CD4-positive, alpha-beta T cell treated with Interleukin-4 for 1 hour (primary cell): ENCODE data around the gene HELZ.
"Not testable (repeated sequence)": the region's sequence is repeated elsewhere in the genome, so short reads cannot be mapped to it uniquely, and the experiment has no call there.

Experiments
- DNase-seq, 2 donors: peaks; one replicate each; pipeline ENCODE4 v3.0.0-alpha.2; 2020 to 2022

Gene HELZ

DNA sequence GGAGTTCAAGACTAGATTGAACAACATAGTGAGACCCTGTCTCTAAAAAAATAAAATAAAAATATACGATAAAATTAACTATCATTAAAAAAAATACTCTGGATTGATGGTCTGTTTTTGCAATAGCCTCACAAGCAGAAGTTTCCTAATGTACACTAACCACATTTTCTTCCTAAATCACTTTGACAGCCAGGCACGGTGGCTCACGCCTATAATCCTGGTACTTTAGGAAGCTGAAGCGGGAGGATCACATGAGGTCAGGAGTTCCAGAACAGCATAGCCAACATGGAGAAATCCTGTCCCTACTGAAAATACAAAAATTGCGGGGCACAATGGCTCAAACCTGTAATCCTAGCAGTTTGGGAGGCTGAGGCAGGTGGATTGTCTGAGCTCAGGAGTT, 64.7 kb downstream of the HELZ start:
- DNase-seq, result no peak

DNA sequence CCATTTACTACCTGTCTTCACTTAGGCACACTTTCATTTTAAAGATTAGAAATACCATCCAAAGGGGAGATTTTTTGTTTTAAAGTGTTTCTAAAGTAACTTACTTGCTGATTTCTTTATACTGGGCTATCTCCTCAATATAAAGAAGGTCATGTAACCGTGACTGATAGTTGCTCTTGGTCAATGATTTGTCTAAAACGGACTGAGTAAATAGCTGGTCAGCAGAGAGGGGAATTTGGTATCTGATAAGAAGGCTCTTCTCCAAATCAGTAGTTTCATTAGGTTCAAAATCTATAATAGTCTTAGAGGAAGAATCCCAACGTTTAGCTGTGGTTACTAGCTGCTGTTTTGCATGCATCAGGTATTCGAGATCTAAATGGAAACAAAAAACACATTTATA, 66.4 kb downstream of the HELZ start:
- no peak for DNase-seq

DNA sequence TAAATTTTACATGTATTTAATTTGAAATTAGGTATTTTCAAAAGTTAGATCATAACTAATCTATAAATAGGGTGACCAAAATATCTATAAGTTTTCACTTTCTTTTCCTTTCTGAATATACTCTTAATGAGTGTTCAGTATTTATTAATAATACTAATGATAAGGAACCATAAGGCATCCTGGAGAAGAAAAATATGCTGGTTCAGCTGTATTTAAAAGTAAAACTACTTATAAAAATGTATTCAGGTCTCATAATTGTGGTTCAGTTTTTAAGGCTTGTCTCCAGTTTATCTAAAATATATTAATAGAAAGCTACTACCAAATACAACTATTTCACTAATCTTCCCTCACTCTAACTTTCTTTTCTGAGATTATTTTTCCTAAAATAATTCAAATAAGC, 67.3 kb downstream of the HELZ start:
- no peak for DNase-seq

DNA sequence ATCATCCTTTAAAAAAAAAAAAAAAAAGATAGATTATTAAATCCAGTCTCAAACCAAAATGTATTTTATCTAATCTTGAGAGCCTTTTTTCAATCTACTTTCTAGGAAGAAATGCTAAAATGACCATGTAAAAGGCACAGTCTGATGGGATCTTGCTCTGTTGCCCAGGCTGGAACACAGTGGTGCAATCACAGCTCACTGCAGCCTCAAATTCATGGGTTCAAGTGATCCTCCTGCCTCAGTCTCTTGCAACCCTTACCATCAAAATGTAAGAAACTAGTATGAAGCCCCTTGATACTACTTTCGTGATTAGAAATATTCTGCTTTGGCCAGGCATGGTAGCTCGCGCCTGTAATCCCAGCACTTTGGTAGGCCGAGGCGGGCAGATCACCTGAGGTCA, 70.8 kb downstream of the HELZ start:
- no peak for DNase-seq

DNA sequence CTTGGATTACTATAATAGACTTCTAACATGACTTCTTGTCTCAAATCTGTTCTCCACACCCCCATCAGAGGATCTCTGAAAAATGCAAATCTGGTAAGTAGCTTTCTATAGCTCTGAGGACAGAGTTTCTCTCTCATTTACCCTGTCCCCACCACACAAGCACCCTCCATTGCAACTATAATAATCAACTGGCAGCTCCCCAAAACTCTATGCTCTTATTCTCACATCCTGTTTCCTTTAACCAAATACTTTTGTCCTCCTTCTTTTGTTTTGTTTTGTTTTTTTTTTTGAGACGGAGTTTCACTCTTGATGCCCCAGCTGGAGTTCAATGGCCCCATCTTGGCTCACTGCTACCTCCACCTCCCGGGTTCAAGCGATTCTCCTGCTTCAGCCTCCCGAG, 73.4 kb downstream of the HELZ start:
- no peak for DNase-seq

DNA sequence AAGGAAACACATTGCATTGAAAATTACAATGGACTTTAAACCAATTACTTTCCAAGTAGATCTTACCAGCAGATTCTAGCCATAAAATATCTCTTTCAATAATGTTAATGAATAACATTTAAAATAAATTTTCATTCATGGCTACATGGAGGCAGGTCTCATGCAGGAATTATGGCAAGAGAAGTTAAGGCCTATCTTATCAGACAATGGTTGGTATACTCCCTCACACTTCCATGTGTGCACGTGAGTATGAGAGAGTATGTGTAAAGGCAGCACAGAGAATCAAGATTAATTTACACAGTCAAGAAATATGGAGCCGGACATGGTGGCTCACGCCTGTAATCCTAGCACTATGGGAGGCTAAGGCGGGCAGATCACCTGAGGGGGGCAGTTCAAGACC, 76.5 kb downstream of the HELZ start:
- DNase-seq, result no peak

DNA sequence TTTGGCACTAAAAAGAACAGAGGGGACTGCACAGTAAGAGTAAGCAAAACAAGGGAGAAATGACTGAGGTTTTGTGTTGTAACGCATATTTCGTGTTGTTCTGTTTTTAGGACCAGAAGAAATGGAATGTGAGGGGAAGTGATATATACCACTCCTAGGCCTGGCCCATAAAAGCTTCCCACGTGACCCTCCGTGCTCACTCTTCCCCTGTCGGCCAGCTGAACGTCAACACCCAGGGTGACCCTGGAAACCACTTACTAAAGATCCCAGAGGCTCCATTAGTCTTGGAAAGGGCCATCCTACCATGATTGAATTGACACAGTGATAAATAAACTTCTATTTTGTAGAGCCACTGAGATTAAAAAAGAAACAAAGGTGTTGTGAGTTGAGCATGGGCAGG, 79.8 kb downstream of the HELZ start:
- DNase-seq, result peak; percentile 1 to 39

DNA sequence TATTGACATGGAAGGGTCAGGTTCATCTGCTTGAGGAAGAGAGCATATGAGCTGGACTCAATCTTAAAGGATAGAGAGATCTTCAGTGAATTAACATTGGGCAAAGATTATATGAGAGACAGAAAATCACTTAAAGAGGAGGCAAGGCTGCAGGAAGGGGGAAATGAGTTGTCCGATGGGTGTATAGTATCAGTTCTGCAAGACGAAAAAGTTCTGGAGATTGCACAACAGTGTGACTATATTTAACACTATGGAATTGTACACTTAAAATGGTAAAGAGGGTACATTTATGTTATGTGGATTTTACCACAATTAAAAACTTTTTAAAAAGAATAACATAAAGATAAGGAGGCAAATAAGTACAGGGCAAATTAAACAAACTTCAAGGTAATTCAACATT, 80.7 kb downstream of the HELZ start:
- DNase-seq, result no peak

DNA sequence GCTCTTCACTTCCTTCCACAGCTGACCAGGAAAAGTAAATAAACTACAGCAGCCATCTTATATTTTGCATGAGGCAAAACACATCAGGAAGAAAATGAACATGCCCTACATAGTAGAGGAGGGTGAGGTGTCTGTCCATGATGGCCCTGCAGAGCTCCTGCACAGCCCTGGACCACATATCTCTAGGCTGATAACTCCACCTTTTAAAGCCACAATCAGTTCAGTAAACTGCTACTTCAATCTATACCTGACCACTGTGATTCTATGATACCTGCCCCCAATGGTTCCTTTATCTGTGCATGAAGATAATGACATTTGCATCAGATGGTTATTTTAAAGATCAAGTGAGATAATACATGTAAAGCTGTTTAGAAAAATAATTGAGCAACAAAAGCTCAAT, 82.2 kb downstream of the HELZ start:
- no peak for DNase-seq

DNA sequence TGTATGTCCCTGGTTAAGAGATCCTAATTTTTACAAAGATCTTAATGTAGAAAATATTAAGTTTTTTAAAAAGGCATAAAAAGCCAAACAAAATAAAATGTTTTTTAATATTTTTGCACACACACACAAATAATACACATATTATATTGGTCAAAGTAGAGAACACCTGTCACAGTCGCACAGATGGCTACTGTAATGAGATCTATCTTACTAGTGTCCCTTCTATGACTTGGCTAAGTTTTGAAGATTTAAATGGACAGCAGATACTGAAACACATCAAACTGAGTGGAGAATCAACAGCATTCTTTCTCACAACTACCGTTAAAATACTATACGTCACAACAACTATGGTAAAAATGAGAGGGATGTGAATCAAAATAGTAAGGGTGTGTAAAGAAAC, 83.4 kb downstream of the HELZ start:
- DNase-seq, result no peak

DNA sequence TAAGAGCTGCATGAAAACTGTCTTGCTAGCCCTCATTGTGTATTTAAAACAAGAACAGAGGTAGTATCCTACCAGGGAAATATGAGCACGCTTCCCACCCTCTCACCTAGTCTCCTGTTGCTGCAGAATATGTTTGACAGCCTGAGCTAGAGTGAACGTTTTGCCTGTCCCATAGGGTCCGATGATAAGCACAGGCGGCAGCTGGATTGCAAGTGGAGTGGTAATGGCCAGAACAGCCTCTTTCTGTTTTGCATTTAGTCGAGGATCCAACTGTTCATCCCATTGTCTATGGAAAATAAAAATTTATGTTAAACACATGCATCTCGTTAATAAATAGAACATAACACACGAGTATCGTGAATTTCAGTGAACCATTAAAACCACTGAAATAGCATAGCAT, 84.2 kb downstream of the HELZ start:
- DNase-seq, result no peak

DNA sequence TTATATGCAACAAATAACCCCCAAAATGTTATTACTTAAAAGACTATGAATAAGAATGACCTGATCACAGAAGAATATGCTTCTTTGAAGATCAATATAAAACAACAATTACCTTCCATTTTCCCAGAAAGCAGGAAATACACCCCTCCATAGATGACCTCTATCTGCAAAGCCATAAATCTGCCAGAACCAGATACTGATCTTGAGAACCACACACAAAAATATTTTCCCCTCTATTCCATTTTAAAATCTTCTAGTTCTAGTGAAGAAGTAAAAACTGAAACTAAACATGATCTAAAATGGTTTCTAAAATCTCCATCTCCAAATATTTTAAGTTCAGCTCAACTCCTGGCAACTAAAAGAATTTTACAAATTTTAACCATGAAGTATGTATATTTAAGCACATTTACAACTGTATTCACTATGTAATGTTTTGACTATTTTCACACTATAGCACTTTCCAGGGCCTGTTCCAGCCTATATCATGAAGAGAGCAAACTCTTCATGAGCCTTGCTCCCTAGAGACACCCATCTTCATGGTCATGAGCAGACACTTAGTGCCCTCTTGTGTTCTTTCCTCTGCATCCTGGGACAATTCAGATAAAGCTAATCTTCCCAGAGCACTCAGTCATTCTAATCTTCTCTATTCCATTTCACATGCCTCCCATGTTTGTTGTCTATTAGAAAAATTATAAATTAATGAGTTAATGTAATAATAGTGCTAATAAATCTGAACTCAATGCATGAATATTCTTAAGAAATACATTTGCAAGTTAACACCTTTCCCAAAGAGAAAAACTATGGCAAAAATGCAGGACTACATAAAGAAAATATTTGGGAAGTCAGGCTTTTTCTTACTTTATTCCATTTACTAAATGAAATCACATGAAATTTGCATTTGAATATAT, 87.0 kb downstream of the HELZ start:
- DNase-seq, result no peak

DNA sequence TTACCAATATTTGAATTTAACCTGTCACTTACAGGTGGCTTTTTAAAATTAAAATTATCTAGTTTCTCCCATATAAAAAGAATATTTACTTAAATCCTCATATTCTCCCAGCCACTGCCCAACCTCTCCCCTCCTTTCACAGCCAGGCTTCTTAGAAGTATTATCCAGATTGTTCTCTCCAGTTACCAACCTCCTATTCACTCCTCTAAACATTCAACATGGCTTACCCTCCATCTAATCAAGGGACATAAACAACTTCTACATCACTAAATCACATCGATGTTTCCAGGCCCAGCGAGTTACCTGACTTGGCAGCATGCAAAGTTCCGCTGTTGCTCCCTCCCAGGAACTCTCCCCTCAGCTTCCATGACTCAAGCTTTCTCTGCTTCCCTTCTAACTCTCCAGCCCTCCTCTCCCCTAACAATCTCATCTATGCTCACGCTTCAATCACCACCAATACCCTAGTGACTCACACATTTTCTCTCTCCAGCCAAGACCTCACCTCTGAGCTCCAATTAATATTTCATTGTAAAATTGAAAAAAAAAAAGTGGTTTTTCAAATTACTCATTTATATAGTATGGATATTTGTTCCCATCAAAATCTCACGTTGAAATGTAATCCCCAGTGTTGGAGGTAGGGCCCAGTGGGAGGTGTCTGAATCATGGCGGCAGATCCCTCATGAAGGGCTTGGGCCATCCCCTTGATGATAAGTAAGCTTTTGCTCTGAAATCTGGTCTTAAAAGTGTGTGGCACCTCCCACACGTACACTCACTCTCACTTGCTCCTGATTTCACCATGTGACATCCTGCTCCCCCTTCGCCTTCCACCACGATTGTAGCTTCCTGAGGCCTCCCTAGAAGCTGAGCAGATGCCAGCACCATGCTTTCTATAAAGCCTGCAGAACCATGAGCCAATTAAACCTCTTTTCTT, 88.5 kb downstream of the HELZ start:
- DNase-seq, result no peak

DNA sequence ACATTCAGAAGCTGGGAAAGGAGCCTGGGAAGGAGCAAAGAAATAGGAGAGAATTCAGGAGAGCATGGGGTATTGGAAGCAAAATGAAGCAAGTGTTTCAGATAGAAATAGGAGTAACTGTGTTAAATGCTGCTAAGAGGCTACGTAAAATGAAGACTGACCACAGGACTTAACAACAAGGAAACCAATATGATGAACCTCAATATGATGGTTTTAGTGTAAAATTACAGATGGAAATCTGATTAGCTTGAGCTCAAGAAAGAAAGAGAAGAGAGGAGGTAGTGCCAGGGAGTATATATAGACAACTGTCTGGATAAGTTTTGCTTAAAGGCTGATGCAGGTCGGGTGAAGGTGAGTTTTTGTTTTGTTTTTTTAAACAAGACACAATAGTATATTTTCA, 92.2 kb downstream of the HELZ start:
- DNase-seq, result no peak

DNA sequence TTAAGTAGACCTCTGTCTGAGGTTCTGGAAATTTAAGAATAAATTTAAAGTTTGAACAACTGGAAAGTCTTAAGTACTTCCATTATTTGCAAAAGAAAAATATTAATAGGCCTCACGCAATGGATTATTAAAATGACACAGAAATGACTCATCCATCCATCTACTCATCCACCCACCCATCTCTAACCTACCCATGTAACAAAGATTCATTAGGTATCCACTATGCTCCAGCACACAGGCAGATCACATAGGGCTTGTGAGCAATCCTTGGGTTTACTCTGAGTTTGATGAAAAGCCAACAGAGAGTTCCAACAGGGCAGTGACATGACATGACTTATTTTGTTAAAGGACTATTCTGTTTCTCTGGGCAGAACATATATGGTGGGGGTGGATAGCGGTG, 93.3 kb downstream of the HELZ start:
- DNase-seq, result no peak

DNA sequence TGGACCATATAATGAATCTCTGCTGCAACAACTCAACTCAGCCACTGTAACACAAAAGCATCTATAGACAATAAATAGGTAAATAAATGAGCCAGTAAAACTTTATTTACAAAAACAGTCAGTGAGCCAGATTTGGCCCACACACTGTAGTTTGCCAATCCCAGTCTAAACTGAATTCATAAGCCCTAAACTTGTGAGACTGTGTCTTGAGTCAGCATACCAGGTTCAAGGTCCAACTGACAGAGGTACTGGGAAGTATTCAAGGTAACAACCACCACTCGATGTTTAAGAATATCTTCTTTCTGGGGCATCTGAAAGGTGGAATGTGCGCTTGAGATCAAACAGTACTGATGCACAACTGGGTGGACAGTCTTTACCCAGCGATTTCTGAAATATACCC, 94.2 kb downstream of the HELZ start:
- DNase-seq, result no peak

DNA sequence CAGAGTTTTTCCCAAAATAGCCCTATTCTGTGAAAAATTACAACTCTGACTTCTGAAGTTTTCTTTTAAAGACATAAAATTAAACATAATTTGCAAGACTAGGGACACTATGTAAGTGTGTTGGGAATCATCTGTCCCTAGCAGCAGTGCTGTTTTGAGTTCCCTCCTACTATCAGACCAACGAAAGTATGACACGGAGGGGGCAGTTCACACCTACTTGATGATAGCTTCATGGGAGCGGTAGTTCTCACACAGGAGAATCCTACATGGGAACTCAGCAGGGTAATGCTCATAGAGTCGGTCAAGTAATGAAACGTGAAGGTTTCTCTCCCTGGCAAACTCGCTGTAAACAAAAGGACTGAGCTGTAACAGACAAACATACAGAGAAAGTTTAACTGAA, 96.6 kb downstream of the HELZ start:
- no peak for DNase-seq

DNA sequence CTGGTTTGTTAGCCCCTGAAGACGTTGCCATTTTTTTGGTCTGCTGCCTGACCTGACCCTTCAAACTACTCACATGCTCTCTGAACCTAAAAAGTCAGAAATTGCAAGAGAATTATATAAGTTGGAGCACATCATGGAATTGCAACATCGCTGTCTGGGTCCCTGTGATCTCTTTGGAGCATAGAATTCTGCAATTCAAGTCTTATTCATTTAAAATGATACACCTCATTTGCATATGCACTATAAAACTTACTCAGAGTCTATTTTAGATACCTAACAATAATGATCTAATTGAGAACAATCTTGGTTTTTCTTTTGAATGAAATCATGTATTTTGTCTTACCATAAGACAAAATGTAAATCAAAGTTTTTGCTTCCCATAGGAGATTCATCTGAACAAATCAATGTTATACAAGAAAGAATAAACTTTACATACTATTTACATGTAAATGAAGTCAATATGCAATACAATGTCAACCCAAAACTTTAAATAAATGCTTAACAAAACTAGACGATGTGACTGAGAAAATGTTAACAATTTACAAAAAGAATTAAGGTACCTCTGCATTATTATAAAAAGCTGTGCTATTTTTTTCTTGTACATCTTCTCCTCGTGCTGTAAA, 99.7 kb downstream of the HELZ start:
- DNase-seq, result no peak

DNA sequence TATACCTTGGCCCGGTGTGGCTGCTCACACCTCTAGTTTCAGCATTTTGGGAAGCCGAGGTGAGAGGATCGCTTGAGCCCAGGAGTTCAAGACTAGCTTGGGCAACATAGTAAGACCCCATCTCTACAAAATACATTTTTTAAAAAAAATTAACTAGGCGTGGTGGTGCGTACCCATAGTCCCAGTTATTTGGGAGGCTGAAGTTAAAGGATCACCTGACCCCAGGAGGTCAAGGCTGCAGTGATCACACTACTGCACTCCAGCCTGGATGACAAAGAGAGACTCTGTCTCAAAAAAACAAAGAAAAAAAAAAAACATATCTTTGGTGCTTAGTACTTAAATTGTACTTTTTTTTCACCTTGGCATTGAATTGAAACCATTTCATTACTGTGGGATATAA, 101.7 kb downstream of the HELZ start:
- DNase-seq, result no peak

DNA sequence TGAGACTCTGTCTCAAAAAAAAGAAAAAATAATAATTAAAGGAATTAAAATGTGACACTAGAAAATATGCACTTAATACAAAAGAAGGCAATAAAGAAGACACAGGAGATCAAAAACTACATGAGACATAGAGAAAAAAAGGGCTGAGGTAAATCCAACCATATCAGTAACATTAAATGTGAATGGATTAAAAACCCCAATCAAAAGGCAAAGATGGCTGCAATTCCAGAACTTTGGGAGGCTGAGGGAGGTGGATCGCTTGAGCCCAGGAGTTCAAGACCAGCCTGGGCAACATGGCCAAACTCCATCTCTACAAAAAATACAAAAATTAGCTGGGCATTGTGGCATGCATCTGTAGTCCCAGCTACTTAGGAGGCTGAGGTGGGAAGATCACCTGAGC, 103.0 kb downstream of the HELZ start:
- not testable (repeated sequence) for DNase-seq

DNA sequence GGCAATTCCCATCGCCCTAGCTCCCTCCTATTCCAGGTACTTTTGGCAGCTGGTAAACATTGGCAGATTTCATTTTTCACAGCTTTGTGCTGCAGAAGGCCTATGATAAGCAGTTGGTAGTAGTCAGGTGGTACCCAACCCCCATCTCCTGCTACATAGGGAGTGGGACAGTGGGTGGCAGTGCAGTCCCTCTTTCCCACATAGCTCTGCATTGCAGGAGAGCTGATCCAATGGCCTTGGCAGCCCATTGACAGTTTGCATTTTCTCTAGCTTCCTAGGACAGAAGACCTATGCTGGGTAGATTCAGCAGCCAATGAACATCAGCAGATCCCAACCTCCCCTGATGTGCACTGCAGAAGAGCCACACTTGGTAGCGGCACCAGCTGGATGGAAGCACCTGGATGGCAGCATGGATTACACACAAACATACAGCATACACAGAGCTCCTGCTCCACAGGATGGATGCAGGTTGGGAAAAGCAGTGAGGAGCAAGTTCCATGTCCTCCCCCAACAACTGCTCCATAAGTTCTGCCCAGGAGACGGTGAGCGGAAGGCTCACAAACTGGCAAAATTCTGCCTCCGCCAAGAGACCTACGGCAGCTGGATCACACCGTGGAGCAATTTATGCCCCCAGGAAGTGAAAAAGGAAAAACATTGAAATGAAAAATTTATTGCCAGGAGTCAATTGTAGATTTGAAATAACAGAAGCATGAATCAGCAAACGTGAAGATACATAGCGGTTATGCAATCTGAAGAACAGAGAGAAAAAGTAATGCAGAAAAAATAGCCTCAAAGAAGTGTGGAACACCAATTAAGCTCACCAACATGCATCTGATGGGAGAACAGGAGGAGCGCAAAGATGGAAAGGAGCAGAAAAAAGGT, 105.0 kb downstream of the HELZ start:
- no peak for DNase-seq

DNA sequence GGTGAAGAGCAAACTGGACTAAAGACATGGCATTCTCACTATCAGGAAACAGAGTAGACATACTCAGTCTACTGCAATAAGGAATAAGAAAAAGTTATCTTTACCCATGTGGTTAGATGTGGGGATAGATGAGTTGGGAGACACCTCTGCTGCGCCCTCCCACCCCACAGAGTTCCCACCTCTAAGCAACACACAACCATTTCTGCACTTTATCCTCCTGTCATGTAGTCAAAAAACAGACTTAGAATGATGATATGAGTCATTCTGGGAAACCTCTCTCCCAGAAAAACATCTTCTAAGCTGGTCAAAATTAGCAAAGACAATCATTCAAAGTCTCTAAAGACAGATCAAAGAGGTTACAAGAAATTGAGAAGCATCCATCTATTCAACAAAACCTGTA, 105.7 kb downstream of the HELZ start:
- no peak for DNase-seq

DNA sequence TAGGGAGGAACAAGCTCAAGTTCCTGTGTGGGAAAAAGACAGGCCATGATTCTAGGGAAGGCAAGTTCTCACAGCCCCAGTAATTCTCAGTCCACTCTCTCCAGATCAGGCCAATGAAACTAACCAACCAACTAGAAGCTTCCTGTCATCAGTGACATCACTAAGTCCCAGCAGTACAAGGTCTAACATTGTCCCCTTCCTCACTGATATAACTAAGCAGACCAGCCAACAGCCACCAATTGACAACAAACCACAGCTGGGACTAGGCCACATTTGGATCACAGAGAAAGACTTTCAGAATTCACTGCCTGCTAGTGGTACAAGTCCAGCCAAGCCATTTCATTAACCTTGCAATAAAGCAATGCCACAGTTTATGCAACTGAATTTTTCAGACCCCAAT, 106.6 kb downstream of the HELZ start:
- DNase-seq, result no peak
